ENCODE measurements around the gene C9orf40. TPM values are rescaled to one million over a fixed set of nuclear protein-coding genes. Genes with fewer than 3 reads are reported as not detected.

The C9orf40 gene
- total and polyA plus RNA-seq, 2 donors (not counting 3 experiments of a cell fraction or from before 2014, with no cell fraction given): 2.2 to 7.5 TPM

GRCh38 chr9:74935008-74935407 is 17.7 kb downstream of the C9orf40 start:
- Histone ChIP-seq H3K4me3 (replicated peaks in 1 of 3; ENCODE audit: insufficient read depth in 1 of 3, low read depth in 1 of 3, low read length in 3 of 3) (no peak overlapping the region), H4K20me1 (replicated peaks; ENCODE audit: control insufficient read depth, extremely low read depth, insufficient read depth, low read length) (no peaks in the 10 kb centered on the region), H3K9ac (replicated peaks; ENCODE audit: extremely low read depth, insufficient read depth, low read length) (no peak overlapping the region), H3K4me1 (ENCODE audit: control insufficient read depth, extremely low read depth, insufficient read depth, low read length) (no peaks in the 10 kb centered on the region), H3K27me3 (ENCODE audit: control insufficient read depth in 2 of 2, insufficient read depth in 2 of 2, low read length in 2 of 2) (no peaks in the 10 kb centered on the region), H3K9me3 (replicated peaks; ENCODE audit: control insufficient read depth, insufficient read depth, low read length) (no peaks in the 10 kb centered on the region), H2AFZ (ENCODE audit: low read depth, low read length) (no peak overlapping the region), H3K79me2 (ENCODE audit: control insufficient read depth, insufficient read depth, low read length) (no peaks in the 10 kb centered on the region), H3K36me3 (ENCODE audit: control insufficient read depth in 2 of 2, extremely low read depth in 1 of 2, insufficient read depth in 2 of 2, low read length in 2 of 2) (no peaks in the 10 kb centered on the region), H3K27ac (ENCODE audit: insufficient read depth, low read depth, low read length) (no peak overlapping the region), H3K4me2 (ENCODE audit: insufficient read depth, low read length) (no peak overlapping the region), H3K9me1 (replicated peaks; ENCODE audit: control insufficient read depth, extremely low read depth, insufficient read depth, low read length) (no peaks in the 10 kb centered on the region)
- FAIRE-seq (no peak), DNase-seq (ENCODE audit: low read depth, low spot score) (no peak)
- no peak for TF ChIP-seq JUN (IDR thresholded peaks at IDR 0.05; ENCODE audit: borderline replicate concordance, insufficient read depth, insufficient read length, low read depth)
- POLR2A ChIA-PET: no interaction called here
- dilution Hi-C loops (cut with MboI; ENCODE audit: extremely low pct_ligation_motif_present, low sequenced_read_pairs): no loop called here
- no TSS peak for BruUV-seq (replicated peaks)
- CTCF ChIA-PET: interaction anchor here (0.6 kb wide), 1 partner anchor 73 kb away, joined by 5 read pairs; no protein-coding TSS in a partner anchor
- intact Hi-C loops (cut with micrococcal nuclease): no loop called here

- dilution Hi-C loops (cut with MboI; ENCODE audit: extremely low pct_ligation_motif_present, low sequenced_read_pairs): no loop called here
- ChIA-PET CTCF (no interaction called here), POLR2A (no interaction called here)
- Histone ChIP-seq H3K9me1 (replicated peaks; ENCODE audit: control insufficient read depth, extremely low read depth, insufficient read depth, low read length) (no peaks in the 10 kb centered on the region), H3K4me2 (ENCODE audit: insufficient read depth, low read length) (no peak overlapping the region), H3K27ac (ENCODE audit: insufficient read depth, low read depth, low read length) (no peak overlapping the region), H3K9ac (replicated peaks; ENCODE audit: extremely low read depth, insufficient read depth, low read length) (no peak overlapping the region), H3K4me3 (replicated peaks in 1 of 3; ENCODE audit: insufficient read depth in 1 of 3, low read depth in 1 of 3, low read length in 3 of 3) (no peak overlapping the region), H3K27me3 (ENCODE audit: control insufficient read depth in 2 of 2, insufficient read depth in 2 of 2, low read length in 2 of 2) (no peaks in the 10 kb centered on the region), H4K20me1 (replicated peaks; ENCODE audit: control insufficient read depth, extremely low read depth, insufficient read depth, low read length) (no peaks in the 10 kb centered on the region), H3K79me2 (ENCODE audit: control insufficient read depth, insufficient read depth, low read length) (no peaks in the 10 kb centered on the region), H3K36me3 (ENCODE audit: control insufficient read depth in 2 of 2, extremely low read depth in 1 of 2, insufficient read depth in 2 of 2, low read length in 2 of 2) (no peaks in the 10 kb centered on the region), H3K9me3 (replicated peaks; ENCODE audit: control insufficient read depth, insufficient read depth, low read length) (no peaks in the 10 kb centered on the region), H2AFZ (ENCODE audit: low read depth, low read length) (no peak overlapping the region), H3K4me1 (ENCODE audit: control insufficient read depth, extremely low read depth, insufficient read depth, low read length) (no peaks in the 10 kb centered on the region)
- no TSS peak for BruUV-seq (replicated peaks)
- TF ChIP-seq EZH2 (IDR thresholded peaks at IDR 0.05; ENCODE audit: borderline replicate concordance, low read depth, low read length, severe bottlenecking) (no peak), GATA2 (IDR thresholded peaks at IDR 0.05; ENCODE audit: insufficient read depth, insufficient read length, low read depth, low read length) (no peak), MYC (IDR thresholded peaks at IDR 0.05; ENCODE audit: low read depth, low read length) (no peak), FOS (IDR thresholded peaks at IDR 0.05; ENCODE audit: borderline replicate concordance, insufficient read depth, low read length) (no peak), POLR2AphosphoS5 (IDR thresholded peaks at IDR 0.05; ENCODE audit: insufficient read depth, low read depth, low read length) (no peak)
- TF ChIP-seq, protein P1, sequence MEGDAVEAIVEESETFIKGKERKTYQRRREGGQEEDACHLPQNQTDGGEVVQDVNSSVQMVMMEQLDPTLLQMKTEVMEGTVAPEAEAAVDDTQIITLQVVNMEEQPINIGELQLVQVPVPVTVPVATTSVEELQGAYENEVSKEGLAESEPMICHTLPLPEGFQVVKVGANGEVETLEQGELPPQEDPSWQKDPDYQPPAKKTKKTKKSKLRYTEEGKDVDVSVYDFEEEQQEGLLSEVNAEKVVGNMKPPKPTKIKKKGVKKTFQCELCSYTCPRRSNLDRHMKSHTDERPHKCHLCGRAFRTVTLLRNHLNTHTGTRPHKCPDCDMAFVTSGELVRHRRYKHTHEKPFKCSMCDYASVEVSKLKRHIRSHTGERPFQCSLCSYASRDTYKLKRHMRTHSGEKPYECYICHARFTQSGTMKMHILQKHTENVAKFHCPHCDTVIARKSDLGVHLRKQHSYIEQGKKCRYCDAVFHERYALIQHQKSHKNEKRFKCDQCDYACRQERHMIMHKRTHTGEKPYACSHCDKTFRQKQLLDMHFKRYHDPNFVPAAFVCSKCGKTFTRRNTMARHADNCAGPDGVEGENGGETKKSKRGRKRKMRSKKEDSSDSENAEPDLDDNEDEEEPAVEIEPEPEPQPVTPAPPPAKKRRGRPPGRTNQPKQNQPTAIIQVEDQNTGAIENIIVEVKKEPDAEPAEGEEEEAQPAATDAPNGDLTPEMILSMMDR (IDR thresholded peaks at IDR 0.05; ENCODE audit: extremely low read depth in 1 of 2, insufficient read depth in 1 of 2, low read depth in 1 of 2, low read length in 2 of 2): no peak
- FAIRE-seq (no peak), DNase-seq (ENCODE audit: low read depth, low spot score) (no peak)
- intact Hi-C loops (cut with micrococcal nuclease): no loop called here
Measured at GRCh38 chr9:74921737-74922136, 31.0 kb downstream of the C9orf40 start.

Measured in endothelial cell of umbilical vein (primary cell).